NCI-H128 (cell line): ENCODE data around the gene CRYGB.
"Not testable (repeated sequence)": the region's sequence is repeated elsewhere in the genome, so short reads cannot be mapped to it uniquely, and the experiment has no call there.

Source experiments
- DNase-seq: peaks from one replicate; lab custom pipeline; 2025; ENCODE audit not compliant: unreplicated experiment; lab: John Stamatoyannopoulos, UW

Gene CRYGB

GRCh38 chr2:208118918-208119317 is 27.0 kb downstream of the CRYGB start:
- DNase-seq: no peak

DNA sequence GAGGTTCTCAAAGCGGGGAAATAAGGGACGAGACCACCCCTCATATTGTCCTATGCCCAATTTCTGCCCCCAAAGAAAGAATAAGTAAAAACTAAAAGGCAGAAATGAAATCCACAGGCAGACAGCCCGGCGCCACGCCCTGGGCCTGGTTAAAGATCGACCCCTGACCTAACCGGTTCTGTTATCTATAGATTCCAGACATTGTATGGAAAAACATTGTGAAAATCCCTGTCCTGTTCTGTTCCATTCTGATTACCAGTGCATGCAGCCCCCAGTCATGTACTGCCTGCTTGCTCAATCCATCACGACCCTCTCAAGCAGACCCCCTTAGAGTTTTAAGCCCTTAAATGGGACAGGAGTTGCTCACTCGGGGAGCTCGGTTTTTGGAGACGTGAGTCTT is 28.6 kb downstream of the CRYGB start:
- DNase-seq: not testable (repeated sequence)

GRCh38 chr2:208112969-208113368 is 33.0 kb downstream of the CRYGB start:
- DNase-seq: peak; percentile 54

- not testable (repeated sequence) for DNase-seq
These were observed 33.6 kb downstream of the CRYGB start for GRCh38 chr2:208112273-208112745.

DNA sequence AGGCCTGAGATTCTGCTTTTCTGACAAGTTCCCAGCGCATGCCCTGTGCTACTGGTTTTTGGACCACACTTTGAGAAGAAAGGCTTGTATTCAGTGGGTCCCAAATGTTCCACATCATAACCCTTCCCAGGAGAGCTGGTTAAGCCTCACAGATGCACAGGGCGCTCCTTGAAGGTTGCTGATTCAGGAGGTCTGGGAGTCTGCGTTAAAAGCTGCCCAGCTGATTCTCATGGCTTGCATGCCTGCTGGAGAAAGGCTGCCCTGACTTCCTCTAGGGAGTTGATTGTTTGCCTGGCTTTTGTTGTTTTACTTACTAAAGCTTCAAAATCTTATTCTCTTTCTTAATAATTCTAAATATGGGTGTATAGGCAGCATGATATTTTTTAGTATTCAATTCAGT is 42.3 kb downstream of the CRYGB start:
- no peak for DNase-seq

DNA sequence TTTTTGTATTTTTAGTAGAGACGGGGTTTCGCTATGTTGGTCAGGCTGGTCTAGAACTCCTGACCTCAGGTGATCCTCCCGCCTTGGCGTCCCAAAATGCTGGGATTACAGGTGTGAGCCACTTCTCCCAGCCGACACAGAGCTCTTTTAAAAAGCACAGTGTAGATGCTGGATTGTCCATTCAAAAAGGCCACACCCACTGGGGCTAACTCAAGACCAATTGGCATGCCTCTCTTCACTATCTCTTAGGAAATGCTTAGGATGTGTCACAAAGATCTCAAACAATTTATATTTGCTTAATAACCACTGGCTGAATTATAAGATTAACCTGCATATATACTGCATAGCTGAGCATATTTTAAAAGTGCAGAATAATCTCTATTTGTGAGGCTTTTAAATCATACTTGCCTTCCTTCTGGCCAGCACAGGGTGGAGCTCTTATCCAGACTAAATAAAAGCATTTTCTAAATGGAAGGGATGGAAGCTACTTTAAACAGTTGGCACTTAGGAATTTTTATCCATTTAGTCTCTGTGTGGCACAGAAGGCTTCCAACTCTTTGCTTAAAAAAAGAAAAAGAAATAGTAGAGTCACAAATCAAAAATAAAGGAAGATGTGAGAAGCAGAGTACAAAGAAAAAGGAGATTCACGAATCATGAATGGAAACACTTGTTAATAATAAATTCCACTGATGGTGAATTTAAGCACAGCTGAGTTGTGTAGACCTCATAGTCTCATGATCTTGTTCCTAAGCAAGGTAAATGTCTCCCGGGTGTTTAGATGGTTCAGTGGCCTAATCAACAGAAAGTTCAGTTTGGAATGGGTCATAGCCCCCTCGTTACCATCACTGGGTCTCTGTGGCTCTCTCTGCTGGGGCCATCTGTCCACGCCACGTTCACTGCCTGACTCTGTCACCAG is 44.0 kb downstream of the CRYGB start:
- DNase-seq: no peak

DNA sequence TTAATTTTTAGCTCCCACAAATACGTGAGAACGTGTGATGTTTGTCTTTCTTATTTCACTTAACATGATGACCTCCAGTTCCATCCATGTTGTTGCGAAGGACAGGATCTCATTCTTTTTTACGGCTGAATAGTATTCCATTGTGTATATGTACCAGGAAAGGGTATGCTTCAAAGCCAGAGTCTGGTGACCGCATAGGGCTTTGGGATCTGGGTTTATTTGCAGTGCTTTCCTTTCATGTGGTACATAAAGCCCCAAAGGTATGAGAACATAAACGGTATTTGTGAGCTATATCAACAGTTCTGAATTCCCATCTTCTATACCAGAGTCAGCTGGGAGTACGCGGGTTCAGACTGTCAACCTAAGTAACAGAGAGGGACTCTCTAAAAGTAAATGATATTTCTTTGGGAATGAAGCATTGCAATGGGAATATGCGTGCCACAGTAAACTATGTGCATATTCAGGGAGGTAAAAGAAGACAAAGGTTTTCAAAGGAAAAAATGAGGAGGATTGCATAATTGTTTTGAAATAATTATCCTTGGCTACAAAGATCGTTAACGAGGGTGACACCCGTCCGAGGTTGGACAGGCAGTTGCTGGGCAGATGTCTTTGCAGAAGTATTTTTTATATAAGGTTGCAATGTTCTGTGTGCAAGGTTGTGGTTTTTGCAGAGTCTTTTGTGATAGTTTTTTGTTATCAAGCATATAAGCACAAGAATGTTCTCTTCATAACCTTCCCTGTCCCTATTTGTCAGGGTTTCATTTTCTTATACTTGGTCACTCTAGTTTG is 46.1 kb downstream of the CRYGB start:
- no peak for DNase-seq

DNA sequence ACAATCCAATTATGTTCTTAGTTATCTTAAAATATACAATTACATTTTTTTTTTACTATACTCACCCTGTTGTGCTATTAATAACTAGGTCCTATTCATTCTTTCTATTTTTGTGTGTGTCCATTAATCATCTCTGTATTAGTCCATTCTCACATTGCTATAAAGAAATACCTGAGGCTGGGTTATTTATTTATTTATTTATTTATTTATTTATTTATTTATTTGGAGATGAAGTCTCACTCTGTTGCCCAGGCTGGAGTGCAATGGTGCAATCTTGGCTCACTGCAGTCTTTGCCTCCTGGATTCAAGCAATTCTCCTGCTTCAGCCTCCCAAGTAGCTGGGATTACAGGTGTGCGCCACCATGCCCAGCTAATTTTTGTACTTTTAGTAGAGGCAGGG is 47.3 kb downstream of the CRYGB start:
- DNase-seq: not testable (repeated sequence)

- DNase-seq: no peak
These were observed 47.7 kb downstream of the CRYGB start for GRCh38 chr2:208098267-208098666.

- no peak for DNase-seq
These were observed 48.2 kb downstream of the CRYGB start for GRCh38 chr2:208097801-208098200.

- no peak for DNase-seq
These were observed 48.6 kb downstream of the CRYGB start for GRCh38 chr2:208097313-208097712.

DNA sequence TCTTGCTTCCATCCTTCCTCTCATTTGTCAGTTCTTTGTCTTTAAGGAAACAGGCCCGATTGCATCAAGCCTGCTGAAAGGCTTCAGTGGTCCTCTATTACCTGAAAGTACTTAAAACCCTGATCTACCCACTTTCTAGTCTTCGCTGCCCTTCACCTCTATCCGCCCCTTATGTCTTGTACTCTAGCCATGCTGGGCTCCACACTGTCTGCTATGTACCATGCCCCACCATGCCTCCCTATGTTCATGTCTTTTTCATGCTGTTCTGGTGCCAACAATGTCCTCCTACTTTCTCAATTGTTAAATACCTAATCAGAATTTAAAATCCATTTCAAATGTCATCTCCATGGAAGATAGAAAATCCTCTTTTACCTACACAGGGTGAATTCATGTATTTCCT is 49.9 kb downstream of the CRYGB start:
- no peak for DNase-seq

GRCh38 chr2:208093128-208093527 is 52.8 kb downstream of the CRYGB start:
- no peak for DNase-seq
